ENCODE measurements around the gene YY2.
"Not testable (repeated sequence)": the region's sequence is repeated elsewhere in the genome, so short reads cannot be mapped to it uniquely, and the experiment has no call there.

YY2 gene

GRCh38 chrX:21855937-21856415, at the start of gene YY2:
Gene YY2 (plus strand): TSS chrX:21855987. CDS start chrX:21856485, 498 bp downstream.
- no peak for DNase-seq (ENCODE audit: low read depth)

- DNase-seq (ENCODE audit: low read depth): no peak
Observed at GRCh38 chrX:21806691-21807090, 49.1 kb upstream of the YY2 start.

GRCh38 chrX:21811832-21812231, 44.0 kb upstream of the YY2 start:
- DNase-seq (ENCODE audit: low read depth): no peak

GRCh38 chrX:21812628-21813027, 43.2 kb upstream of the YY2 start:
- DNase-seq (ENCODE audit: low read depth): no peak

GRCh38 chrX:21813612-21814368, 42.0 kb upstream of the YY2 start:
- DNase-seq (ENCODE audit: low read depth): no peak

- DNase-seq (ENCODE audit: low read depth): no peak
Observed at GRCh38 chrX:21816136-21816535, 39.7 kb upstream of the YY2 start.

- not testable (repeated sequence) for DNase-seq (ENCODE audit: low read depth)
Observed at GRCh38 chrX:21820170-21820569, 35.6 kb upstream of the YY2 start.

- no peak for DNase-seq (ENCODE audit: low read depth)
Observed at GRCh38 chrX:21821875-21822274, 33.9 kb upstream of the YY2 start.

GRCh38 chrX:21831496-21831895, 24.3 kb upstream of the YY2 start:
- DNase-seq (ENCODE audit: low read depth): no peak

GRCh38 chrX:21837056-21837455, 18.7 kb upstream of the YY2 start:
- DNase-seq (ENCODE audit: low read depth): no peak

- no peak for DNase-seq (ENCODE audit: low read depth)
Observed at GRCh38 chrX:21838937-21839333, 16.9 kb upstream of the YY2 start.

GRCh38 chrX:21839334-21840192, 16.2 kb upstream of the YY2 start, which contains the start of gene MBTPS2:
Gene MBTPS2 (plus strand): TSS chrX:21839617. CDS start chrX:21839735, 118 bp downstream.
- peak; percentile 32 for DNase-seq (ENCODE audit: low read depth)

GRCh38 chrX:21840193-21840545, 15.6 kb upstream of the YY2 start:
- DNase-seq (ENCODE audit: low read depth): no peak

- DNase-seq (ENCODE audit: low read depth): no peak
Observed at GRCh38 chrX:21843179-21843578, 12.6 kb upstream of the YY2 start.

GRCh38 chrX:21845096-21845495, 10.7 kb upstream of the YY2 start:
- DNase-seq (ENCODE audit: low read depth): no peak

- no peak for DNase-seq (ENCODE audit: low read depth)
Observed at GRCh38 chrX:21847342-21847741, 8.4 kb upstream of the YY2 start.

- DNase-seq (ENCODE audit: low read depth): no peak
Observed at GRCh38 chrX:21853578-21853977, 2.2 kb upstream of the YY2 start.

GRCh38 chrX:21856504-21856903, 717 bp downstream of the YY2 start:
- DNase-seq (ENCODE audit: low read depth): no peak

- no peak for DNase-seq (ENCODE audit: low read depth)
Observed at GRCh38 chrX:21863241-21863640, 7.5 kb downstream of the YY2 start.

- no peak for DNase-seq (ENCODE audit: low read depth)
Observed at GRCh38 chrX:21865436-21865835, 9.6 kb downstream of the YY2 start.

- no peak for DNase-seq (ENCODE audit: low read depth)
Observed at GRCh38 chrX:21870494-21870893, 14.7 kb downstream of the YY2 start.

GRCh38 chrX:21873063-21873775, 17.4 kb downstream of the YY2 start:
- DNase-seq (ENCODE audit: low read depth): no peak
